A204.1 (cell line): Measurements from ENCODE around the gene MESP1.
A peak's percentile ranks its signal among the peaks of the same experiment; 100 is the strongest.

Experiments
- FAIRE-seq: peaks from 2 replicates; lab custom pipeline; 2012; peaks lifted over from hg19 to GRCh38; lab: Jason Lieb, UNC

MESP1 gene

GRCh38 chr15:89758283-89758682 lies 7.2 kb upstream of the MESP1 start:
- no peak for FAIRE-seq

- no peak for FAIRE-seq
Measured at GRCh38 chr15:89756897-89757296, 5.8 kb upstream of the MESP1 start.

GRCh38 chr15:89755701-89756100 lies 4.7 kb upstream of the MESP1 start:
- no peak for FAIRE-seq

GRCh38 chr15:89754361-89755154 lies 3.5 kb upstream of the MESP1 start:
- no peak for FAIRE-seq

- no peak for FAIRE-seq
Measured at GRCh38 chr15:89753855-89754254, 2.8 kb upstream of the MESP1 start.

- no peak for FAIRE-seq
Measured at GRCh38 chr15:89751748-89752147, 699 bp upstream of the MESP1 start.

GRCh38 chr15:89749951-89750559 lies 994 bp downstream of the MESP1 start:
- FAIRE-seq, result no peak

GRCh38 chr15:89749526-89749925 lies 1.5 kb downstream of the MESP1 start:
- FAIRE-seq, result no peak

- no peak for FAIRE-seq
Measured at GRCh38 chr15:89749054-89749453, 2.0 kb downstream of the MESP1 start.

GRCh38 chr15:89747708-89748682 lies 3.1 kb downstream of the MESP1 start:
- FAIRE-seq, result no peak

GRCh38 chr15:89746386-89746780 lies 4.7 kb downstream of the MESP1 start:
- FAIRE-seq, result no peak

- no peak for FAIRE-seq
Measured at GRCh38 chr15:89745768-89746167, 5.3 kb downstream of the MESP1 start.

GRCh38 chr15:89745131-89745530 lies 5.9 kb downstream of the MESP1 start:
- no peak for FAIRE-seq

GRCh38 chr15:89743594-89743993 lies 7.5 kb downstream of the MESP1 start:
- FAIRE-seq, result no peak

- no peak for FAIRE-seq
Measured at GRCh38 chr15:89743011-89743410, 8.0 kb downstream of the MESP1 start.

GRCh38 chr15:89740137-89740536 lies 10.9 kb downstream of the MESP1 start:
- FAIRE-seq, result peak; percentile 91

- no peak for FAIRE-seq
Measured at GRCh38 chr15:89735773-89736172, 15.3 kb downstream of the MESP1 start.

GRCh38 chr15:89732451-89733172 lies 18.4 kb downstream of the MESP1 start:
- no peak for FAIRE-seq

- FAIRE-seq, result no peak
Measured at GRCh38 chr15:89731275-89731674, 19.8 kb downstream of the MESP1 start.

- no peak for FAIRE-seq
Measured at GRCh38 chr15:89728254-89728653, 22.8 kb downstream of the MESP1 start.

- FAIRE-seq, result no peak
Measured at GRCh38 chr15:89725064-89725463, 26.0 kb downstream of the MESP1 start.

GRCh38 chr15:89724621-89725020 lies 26.4 kb downstream of the MESP1 start:
- FAIRE-seq, result no peak
